Stomach (tissue), 9 donors: ENCODE measurements around the gene ARL15. TPM values are rescaled to one million over a fixed set of nuclear protein-coding genes. Genes with fewer than 3 reads are reported as not detected.

ENCODE experiments used
- DNase-seq, 2 donors: peaks; one replicate each; pipeline versions ENCODE4 v3.0.0 to v3.0.0-alpha.2; 2013 to 2019
- H3K27ac ChIP-seq, 5 donors: fragments of 200-600 bp in 4 of 5; sonication (generic) in 4 of 5; one replicate each; pipeline ENCODE4 v1.5.1; 2013 to 2019; ENCODE audit warnings: mild to moderate bottlenecking in 1 of 5, moderate library complexity in 1 of 5
- H3K27me3 ChIP-seq, 3 donors: fragments of 200-600 bp; sonication (generic); one replicate each; pipeline ENCODE4 v1.5.1; 2017 to 2019; ENCODE audit warnings: mixed run types in 1 of 3
- H3K36me3 ChIP-seq, 4 donors: fragments of 200-600 bp; sonication (generic); 1 replicate in 3 of 4; 2 replicates in 1 of 4; pipeline ENCODE4 v1.5.1; 2016 to 2019
- H3K4me1 ChIP-seq, 4 donors: fragments of 200-600 bp; sonication (generic); one replicate each; pipeline ENCODE4 v1.5.1; 2016 to 2019
- H3K4me3 ChIP-seq, 4 donors: fragments of 200-600 bp; sonication (generic) in 3 of 4; one replicate each; pipeline ENCODE4 v1.5.1; 2016 to 2019; ENCODE audit warnings: mild to moderate bottlenecking in 1 of 4
- H3K9me3 ChIP-seq, 4 donors: fragments of 200-600 bp; sonication (generic); one replicate each; pipeline ENCODE4 v1.5.1; 2016 to 2019
- EP300 ChIP-seq: sonication (generic); formaldehyde crosslinking; IDR thresholded peaks from one replicate; pipeline ENCODE4 v1.6.1; 2017; ENCODE audit warnings: antibody characterized with exemption
- POLR2A ChIP-seq, 4 donors: fragments of 450-650 bp; IDR thresholded peaks; one replicate each; pipeline ENCODE4 v1.6.1; 2016; ENCODE audit warnings: antibody characterized with exemption in 4 of 4, control low read depth in 2 of 4, mild to moderate bottlenecking in 1 of 4, moderate library complexity in 1 of 4
- POLR2AphosphoS5 ChIP-seq, 3 donors: sonication (generic); formaldehyde crosslinking; IDR thresholded peaks; one replicate each; pipeline ENCODE4 v1.6.1; 2016; ENCODE audit warnings: antibody characterized with exemption in 3 of 3
- WGBS, 5 donors: extraction: QIAGEN DNeasy Blood & Tissue Kit in 3 of 5; methylation state at CpG; one replicate each; pipeline versions ENCODE4 v1.1.5 to v1.1.7; 2013 to 2018; 5-methylcytosine and 5-hydroxymethylcytosine counted together
- intact Hi-C: fragments of 100-400 bp; cut with DNase I; formaldehyde crosslinking; loops from one replicate; pipeline ENCODE4 v1.15.1; 2023; ENCODE audit warnings: low total_unique reads
- polyA plus RNA-seq, 3 donors: library from polyadenylated mRNA; stranded (reverse); fragments of 200-250 nt; gene quantifications; one replicate each; pipeline ENCODE4 v1.2.3, GENCODE V29; 2013
- total RNA-seq, 5 donors: library from RNA; depleted of rRNA; stranded (reverse); fragments of >200 nt; gene quantifications; one replicate each; pipeline versions ENCODE4 v1.1.0 to v1.2.3, GENCODE V29; 2014 to 2016
- TF ChIP-seq, protein P1 (sequence below), 7 experiments: fragments of 450-650 bp in 4 of 7; fragments of 200-600 bp in 3 of 7; sonication (generic) in 3 of 7; IDR thresholded peaks; one replicate each; pipeline ENCODE4 v1.5.1; 2016 to 2019; ENCODE audit warnings: antibody characterized with exemption in 7 of 7, control low read depth in 2 of 7, mild to moderate bottlenecking in 1 of 7
- donor health status: healthy with polysubstance abuse.
- donor health status: Bipolar disorder and iron deficiency.
- donor health status: healthy.

Gene ARL15
- total and polyA plus RNA-seq, 8 donors: 1.7 to 72.7 (median 12.6) TPM

DNA sequence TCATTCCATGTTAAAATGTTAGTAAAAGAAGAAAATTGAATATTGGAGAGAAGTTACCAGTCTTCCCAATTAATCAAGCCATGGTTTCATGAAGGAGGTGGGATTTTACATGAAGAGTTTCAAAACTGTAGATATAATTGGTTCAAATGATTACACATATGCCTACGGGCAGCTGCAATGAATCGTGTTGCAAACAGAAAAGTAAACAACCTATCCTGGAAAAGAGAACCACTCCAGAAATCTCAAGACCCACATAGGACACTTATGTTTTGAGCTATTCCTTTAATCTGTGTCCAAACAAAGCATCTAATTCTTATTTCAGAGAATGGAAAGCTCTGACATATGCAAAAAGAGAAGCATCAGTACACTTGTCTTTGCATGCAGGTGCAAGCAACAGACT is 409.7 kb downstream of the ARL15 start:
- no peaks in the 10 kb centered on the region for H3K9me3 ChIP-seq
- intact Hi-C loops: no loop called here
- TF ChIP-seq, protein P1, sequence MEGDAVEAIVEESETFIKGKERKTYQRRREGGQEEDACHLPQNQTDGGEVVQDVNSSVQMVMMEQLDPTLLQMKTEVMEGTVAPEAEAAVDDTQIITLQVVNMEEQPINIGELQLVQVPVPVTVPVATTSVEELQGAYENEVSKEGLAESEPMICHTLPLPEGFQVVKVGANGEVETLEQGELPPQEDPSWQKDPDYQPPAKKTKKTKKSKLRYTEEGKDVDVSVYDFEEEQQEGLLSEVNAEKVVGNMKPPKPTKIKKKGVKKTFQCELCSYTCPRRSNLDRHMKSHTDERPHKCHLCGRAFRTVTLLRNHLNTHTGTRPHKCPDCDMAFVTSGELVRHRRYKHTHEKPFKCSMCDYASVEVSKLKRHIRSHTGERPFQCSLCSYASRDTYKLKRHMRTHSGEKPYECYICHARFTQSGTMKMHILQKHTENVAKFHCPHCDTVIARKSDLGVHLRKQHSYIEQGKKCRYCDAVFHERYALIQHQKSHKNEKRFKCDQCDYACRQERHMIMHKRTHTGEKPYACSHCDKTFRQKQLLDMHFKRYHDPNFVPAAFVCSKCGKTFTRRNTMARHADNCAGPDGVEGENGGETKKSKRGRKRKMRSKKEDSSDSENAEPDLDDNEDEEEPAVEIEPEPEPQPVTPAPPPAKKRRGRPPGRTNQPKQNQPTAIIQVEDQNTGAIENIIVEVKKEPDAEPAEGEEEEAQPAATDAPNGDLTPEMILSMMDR (IDR thresholded peaks at IDR 0.05): no peak
- TF ChIP-seq POLR2A (IDR thresholded peaks at IDR 0.05) (no peak), POLR2AphosphoS5 (IDR thresholded peaks at IDR 0.05) (no peak), EP300 (no peak)

DNA sequence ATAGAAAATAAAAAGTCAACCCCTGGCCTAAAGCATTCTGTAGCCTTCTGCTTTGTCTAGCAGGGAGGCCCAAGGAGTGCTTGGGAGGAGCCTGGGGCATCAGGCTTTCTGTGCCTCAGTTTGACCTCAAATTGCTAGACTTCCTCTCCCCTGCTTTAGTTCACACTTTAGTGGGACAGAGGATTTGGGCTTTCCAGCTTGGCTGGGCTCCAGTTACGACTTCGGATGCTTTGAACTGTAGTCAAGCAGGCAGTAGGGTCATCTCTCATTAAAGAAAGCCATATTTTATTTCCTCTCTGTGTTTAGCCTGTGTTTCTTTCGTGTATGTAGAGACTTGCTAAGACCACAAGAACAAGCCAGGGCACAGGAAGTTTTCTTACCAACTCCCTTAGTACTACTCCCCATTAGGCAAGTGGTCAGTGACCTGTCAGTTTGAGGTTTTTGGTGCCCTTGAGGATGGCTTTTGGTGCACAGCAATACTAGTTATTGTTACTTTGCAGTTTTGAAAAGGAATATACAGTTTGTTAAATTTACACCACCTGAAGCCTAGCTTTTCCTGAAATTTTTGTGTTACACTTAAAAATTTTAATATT is 415.2 kb downstream of the ARL15 start:
- no peaks in the 10 kb centered on the region for H3K36me3 ChIP-seq
- no peaks in the 10 kb centered on the region for H3K4me1 ChIP-seq
- no peak overlapping the region for H3K27ac ChIP-seq
- H3K27me3 ChIP-seq: no peaks in the 10 kb centered on the region
- no peaks in the 10 kb centered on the region for H3K9me3 ChIP-seq
- TF ChIP-seq EP300 (no peak), POLR2AphosphoS5 (IDR thresholded peaks at IDR 0.05) (no peak), POLR2A (IDR thresholded peaks at IDR 0.05) (no peak)
- TF ChIP-seq, protein P1 (IDR thresholded peaks at IDR 0.05): no peak
- no peak for DNase-seq
- intact Hi-C loops: no loop called here
- 68 to 86% (median 69%) methylated on average over 3 of the region's 3 CpGs for WGBS, 5 donors
- no peak overlapping the region for H3K4me3 ChIP-seq

More for the DNA sequence above, 409.7 kb downstream of the ARL15 start:
- DNase-seq: no peak
- Histone ChIP-seq H3K27me3 (no peaks in the 10 kb centered on the region), H3K27ac (no peak overlapping the region), H3K4me1 (no peaks in the 10 kb centered on the region), H3K36me3 (no peaks in the 10 kb centered on the region), H3K4me3 (no peak overlapping the region)
- WGBS, 5 donors: 69 to 81% (median 72%) methylated on average over 2 of the region's 2 CpGs

DNA sequence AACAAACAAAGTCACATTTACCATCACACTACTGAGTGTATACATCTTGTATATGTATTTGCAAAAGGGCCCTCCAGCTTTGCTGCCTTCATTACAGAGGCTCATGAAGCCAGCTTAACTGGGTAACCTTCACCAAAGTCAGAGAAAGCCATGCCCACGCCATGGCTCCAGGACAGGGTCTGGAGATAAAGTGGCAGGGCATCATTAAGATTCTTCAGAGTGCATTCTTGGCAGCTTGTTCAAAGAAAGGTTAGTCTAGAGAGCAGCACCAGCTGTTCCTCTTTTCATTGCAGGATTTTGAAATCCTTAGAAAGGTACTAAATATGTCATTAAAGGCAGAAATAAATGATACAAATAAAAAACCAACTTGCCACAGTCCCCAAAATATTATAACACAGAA is 416.7 kb downstream of the ARL15 start:
- Histone ChIP-seq H3K9me3 (no peaks in the 10 kb centered on the region), H3K4me3 (no peak overlapping the region), H3K36me3 (no peaks in the 10 kb centered on the region), H3K27me3 (no peaks in the 10 kb centered on the region), H3K27ac (no peak overlapping the region), H3K4me1 (no peaks in the 10 kb centered on the region)
- DNase-seq: no peak
- TF ChIP-seq, protein P1 (IDR thresholded peaks at IDR 0.05): no peak
- TF ChIP-seq POLR2AphosphoS5 (IDR thresholded peaks at IDR 0.05) (no peak), EP300 (no peak), POLR2A (IDR thresholded peaks at IDR 0.05) (no peak)
- intact Hi-C loops: no loop called here
- WGBS, 5 donors: 63 to 88% (median 82%) methylated on average over 1 of the region's 1 CpG

DNA sequence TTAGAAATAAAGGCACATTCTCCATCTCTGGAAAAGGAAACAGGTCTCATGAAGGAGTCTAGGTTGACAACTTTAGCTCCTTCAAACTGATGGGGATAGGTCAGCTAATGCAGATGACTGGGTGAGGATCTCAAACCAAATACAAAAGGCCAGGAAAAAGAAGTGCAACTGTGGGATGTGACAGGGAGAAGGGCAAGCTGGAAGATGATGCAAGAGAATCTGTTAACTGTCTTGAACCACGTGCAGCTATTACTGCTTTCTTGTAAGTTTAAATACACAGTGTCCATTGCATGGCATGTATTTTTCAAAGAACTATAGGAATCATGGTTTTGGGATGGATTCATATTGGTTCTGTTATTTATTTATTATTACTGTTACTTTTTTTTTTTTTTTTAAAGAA is 418.1 kb downstream of the ARL15 start:
- Histone ChIP-seq H3K36me3 (no peaks in the 10 kb centered on the region), H3K4me3 (no peak overlapping the region), H3K27me3 (no peaks in the 10 kb centered on the region), H3K27ac (peak overlapping the region in 1 of 5 donors; percentile 39), H3K4me1 (no peaks in the 10 kb centered on the region), H3K9me3 (no peaks in the 10 kb centered on the region)
- TF ChIP-seq POLR2AphosphoS5 (IDR thresholded peaks at IDR 0.05) (no peak), EP300 (no peak), POLR2A (IDR thresholded peaks at IDR 0.05) (no peak)
- TF ChIP-seq, protein P1 (IDR thresholded peaks at IDR 0.05): no peak
- WGBS, 5 donors: 68 to 79% (median 76%) methylated on average over 1 of the region's 1 CpG
- no peak for DNase-seq
- intact Hi-C loops: no loop called here
